CD8-positive, alpha-beta memory T cell (primary cell): Measurements from ENCODE around the gene SSC5D. TPM values are rescaled to one million over a fixed set of nuclear protein-coding genes. Genes with fewer than 3 reads are reported as not detected.

ENCODE experiments used
- CTCF ChIA-PET: fragments of 350-600 bp; sonication (Branson Sonifier 250); formaldehyde crosslinking; loops from one replicate; lab custom pipeline; 2021; ENCODE audit warnings: antibody characterized with exemption; lab: Charles Lee
- POLR2A ChIA-PET: fragments of 350-600 bp; sonication (Branson Sonifier 250); formaldehyde crosslinking; loops from one replicate; lab custom pipeline; 2021; ENCODE audit warnings: antibody characterized with exemption; lab: Charles Lee
- DNase-seq, 5 donors: peaks; one replicate each; pipeline versions ENCODE4 v3.0.0 to v3.0.0-alpha.2; 2020 to 2022; ENCODE audit warnings: mixed read lengths in 1 of 5
- H3K27ac ChIP-seq: one replicate; pipeline ENCODE4 v1.7.0; 2013; ENCODE audit warnings: low read depth, mild to moderate bottlenecking, low read length, moderate library complexity
- H3K27me3 ChIP-seq: 2 replicates; pipeline ENCODE4 v1.7.0; 2013; ENCODE audit warnings: low read length, mild to moderate bottlenecking; ENCODE audit not compliant: insufficient read depth, poor library complexity, severe bottlenecking
- H3K36me3 ChIP-seq: 2 replicates; pipeline ENCODE4 v1.7.0; 2013; ENCODE audit warnings: mild to moderate bottlenecking, low read length, moderate library complexity; ENCODE audit not compliant: insufficient read depth
- H3K4me1 ChIP-seq: 2 replicates; pipeline ENCODE4 v1.7.0; 2013; ENCODE audit warnings: mild to moderate bottlenecking, low read length, moderate library complexity; ENCODE audit not compliant: insufficient read depth
- H3K4me3 ChIP-seq: 2 replicates; pipeline ENCODE4 v1.7.0; 2013; ENCODE audit warnings: mild to moderate bottlenecking, low read length
- H3K9me3 ChIP-seq: 2 replicates; pipeline ENCODE4 v1.7.0; 2013; ENCODE audit warnings: mild to moderate bottlenecking, low read length
- H3K27ac Mint-ChIP-seq, 8 donors: one replicate each; pipeline ENCODE4 v1.8.0; 2020 to 2021; ENCODE audit warnings: mixed read lengths in 8 of 8, mild to moderate bottlenecking in 6 of 8, inconsistent platforms in 3 of 8, moderate library complexity in 3 of 8
- H3K27me3 Mint-ChIP-seq, 2 donors: one replicate each; pipeline ENCODE4 v1.8.0; 2020 to 2021; ENCODE audit warnings: mixed read lengths in 2 of 2, mild to moderate bottlenecking in 1 of 2, moderate library complexity in 1 of 2
- H3K36me3 Mint-ChIP-seq, 3 donors: one replicate each; pipeline ENCODE4 v1.8.0; 2020 to 2021; ENCODE audit warnings: mixed read lengths in 3 of 3, inconsistent platforms in 1 of 3, mild to moderate bottlenecking in 1 of 3
- H3K4me1 Mint-ChIP-seq, 3 donors: one replicate each; pipeline ENCODE4 v1.8.0; 2020 to 2021; ENCODE audit warnings: mixed read lengths in 3 of 3, inconsistent platforms in 1 of 3, mild to moderate bottlenecking in 1 of 3
- H3K4me3 Mint-ChIP-seq, 7 donors: one replicate each; pipeline ENCODE4 v1.8.0; 2020 to 2021; ENCODE audit warnings: mixed read lengths in 7 of 7, mild to moderate bottlenecking in 6 of 7, moderate library complexity in 4 of 7, inconsistent platforms in 2 of 7
- H3K9me3 Mint-ChIP-seq, 5 donors: one replicate each; pipeline ENCODE4 v1.8.0; 2020 to 2022; ENCODE audit warnings: mixed read lengths in 5 of 5, mild to moderate bottlenecking in 3 of 5, moderate library complexity in 2 of 5, inconsistent platforms in 1 of 5
- polyA plus RNA-seq: library from polyadenylated mRNA; unstranded; fragments of 300-500 nt; fragmentation: Illumina TruSeq; gene quantifications from one replicate; pipeline ENCODE4 v1.2.3, GENCODE V29; 2021
- total RNA-seq, 2 experiments: library from RNA; stranded (reverse); gene quantifications; one replicate each; pipeline ENCODE4 v1.2.3, GENCODE V29; 2021

The SSC5D gene
- total and polyA plus RNA-seq, 3 experiments from 2014 or later, result 0.35 to 1.2 TPM; not detected in 1

DNA sequence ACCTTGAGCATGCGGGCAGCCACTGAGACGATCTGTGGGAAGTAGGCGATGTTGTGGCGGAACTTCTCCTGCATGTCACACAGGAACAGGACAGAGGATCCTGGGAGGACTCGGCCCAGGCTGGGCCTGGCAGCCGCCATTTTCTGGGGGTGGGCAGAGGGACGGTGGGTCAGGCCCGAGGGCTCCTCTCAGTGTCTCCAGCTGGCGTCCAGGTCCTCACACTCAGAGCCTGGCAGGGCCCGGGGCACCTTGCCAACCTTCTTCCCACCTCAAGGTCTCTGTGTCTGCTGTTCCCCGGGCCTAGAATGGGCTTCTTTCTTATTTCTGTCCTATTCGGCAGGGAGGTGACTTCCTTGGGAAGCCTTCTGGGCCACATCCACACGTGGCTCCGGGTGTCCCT, 31.9 kb upstream of the SSC5D start:
- CTCF ChIA-PET, result no interaction called here

DNA sequence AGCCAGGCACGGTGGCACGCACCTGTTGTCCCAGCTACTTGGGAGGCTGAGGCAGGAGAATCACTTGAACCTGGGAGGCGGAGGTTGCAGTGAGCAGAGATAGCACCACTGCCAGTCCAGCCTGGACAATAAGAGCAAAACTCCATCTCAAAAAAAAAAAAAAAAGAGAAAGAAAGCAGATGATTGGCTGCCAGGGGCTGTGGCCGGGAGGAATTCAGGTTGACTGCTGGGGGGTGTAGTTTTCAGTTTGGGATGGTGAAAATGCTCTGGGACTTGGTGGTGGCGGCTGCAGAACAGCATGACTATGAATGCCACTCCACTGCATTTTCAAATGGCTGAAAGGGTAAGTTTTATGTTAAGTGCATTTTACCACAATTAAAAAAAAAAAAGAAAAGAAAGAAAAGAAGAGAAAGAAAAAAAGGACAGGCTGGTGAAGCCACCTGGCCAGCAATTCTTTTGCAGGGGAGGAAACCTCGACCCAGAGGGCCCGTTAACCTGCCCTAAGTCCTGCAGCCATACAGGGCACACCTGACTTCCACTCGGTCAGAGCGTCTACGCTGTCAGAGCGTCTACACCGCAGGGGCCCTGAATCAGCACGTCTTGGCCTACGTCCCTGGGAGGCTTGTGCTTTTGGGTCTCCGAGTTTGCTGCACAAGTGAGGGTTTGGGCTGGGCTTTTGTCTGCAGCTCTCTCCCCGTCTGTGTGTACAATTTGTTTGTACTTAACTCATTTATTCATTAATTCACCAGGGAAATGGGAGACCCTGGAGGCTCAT, 30.4 kb upstream of the SSC5D start:
- H3K27ac ChIP-seq, result no peak overlapping the region
- H3K9me3 ChIP-seq, result no peaks in the 10 kb centered on the region
- DNase-seq, result no peak
- Mint-ChIP-seq H3K27me3 (peaks cover 13 to 17% of the 10 kb centered on the region in 2 donors), H3K27ac (peak overlapping the region in 1 of 8 donors; percentile 31), H3K36me3 (peaks cover 1 to 10% (median 7%) of the 10 kb centered on the region in 3 donors), H3K4me3 (peak overlapping the region in 1 of 7 donors; percentile 61), H3K4me1 (peaks cover 29 to 38% (median 30%) of the 10 kb centered on the region in 3 donors), H3K9me3 (no peaks in the 10 kb centered on the region)
- H3K27me3 ChIP-seq, result no peaks in the 10 kb centered on the region
- no peaks in the 10 kb centered on the region for H3K36me3 ChIP-seq
- H3K4me1 ChIP-seq, result peaks cover 5% of the 10 kb centered on the region
- CTCF ChIA-PET, result interaction anchor here (2.4 to 2.6 kb wide), 2 partner anchors 9 to 46 kb away, joined by 9 to 10 read pairs; no protein-coding TSS in a partner anchor
- POLR2A ChIA-PET, result no interaction called here
- H3K4me3 ChIP-seq, result no peak overlapping the region

More for the DNA sequence above, 31.9 kb upstream of the SSC5D start:
- peaks cover 1 to 7% (median 6%) of the 10 kb centered on the region in 3 donors for H3K36me3 Mint-ChIP-seq
- H3K27ac Mint-ChIP-seq, result no peak overlapping the region
- peaks cover 4% of the 10 kb centered on the region for H3K27me3 ChIP-seq
- no peak overlapping the region for H3K4me3 ChIP-seq
- peaks cover 15 to 24% of the 10 kb centered on the region in 2 donors for H3K27me3 Mint-ChIP-seq
- H3K4me1 Mint-ChIP-seq, result peaks cover 19 to 35% (median 20%) of the 10 kb centered on the region in 3 donors
- DNase-seq, result no peak
- H3K9me3 Mint-ChIP-seq, result no peaks in the 10 kb centered on the region
- no peaks in the 10 kb centered on the region for H3K36me3 ChIP-seq
- H3K4me3 Mint-ChIP-seq, result no peak overlapping the region
- no peak overlapping the region for H3K27ac ChIP-seq
- POLR2A ChIA-PET, result no interaction called here
- H3K4me1 ChIP-seq, result peaks cover 10% of the 10 kb centered on the region
- no peaks in the 10 kb centered on the region for H3K9me3 ChIP-seq

DNA sequence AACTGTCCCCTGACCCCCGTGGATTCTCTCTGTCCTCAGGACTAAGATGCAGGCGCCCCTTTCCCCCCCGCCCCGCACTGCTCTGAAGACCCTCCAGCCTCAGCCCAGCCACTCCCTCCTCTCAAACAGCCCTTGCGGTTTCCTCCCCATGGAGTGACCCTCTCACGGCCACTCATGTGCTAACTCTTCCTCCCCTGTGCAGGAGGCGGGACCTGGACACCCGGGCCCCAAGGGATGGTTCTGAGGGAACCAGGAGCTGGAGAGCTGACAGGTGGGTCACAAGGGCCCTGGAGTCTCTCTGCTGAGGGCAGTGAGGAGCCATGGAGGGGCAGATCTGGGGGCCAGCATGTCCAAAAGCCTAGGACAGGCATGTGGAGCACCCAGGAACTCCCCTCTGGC, 28.7 kb upstream of the SSC5D start:
- Mint-ChIP-seq H3K36me3 (peaks cover 0 to 10% (median 3%) of the 10 kb centered on the region in 3 donors), H3K9me3 (no peaks in the 10 kb centered on the region), H3K27ac (peak overlapping the region in 2 of 8 donors; percentile 23 to 68), H3K4me1 (peaks cover 24 to 29% (median 25%) of the 10 kb centered on the region in 3 donors), H3K4me3 (peak overlapping the region in 4 of 7 donors; percentile 15 to 80 (median 52)), H3K27me3 (peaks cover 2 to 6% of the 10 kb centered on the region in 2 donors)
- Histone ChIP-seq H3K27ac (peak overlapping the region; percentile 82), H3K4me3 (no peak overlapping the region), H3K36me3 (no peaks in the 10 kb centered on the region), H3K27me3 (no peaks in the 10 kb centered on the region), H3K4me1 (peaks cover 5% of the 10 kb centered on the region), H3K9me3 (no peaks in the 10 kb centered on the region)
- DNase-seq, result no peak
- POLR2A ChIA-PET, result no interaction called here
- CTCF ChIA-PET, result interaction anchor here (1.4 to 2.6 kb wide), 3 partner anchors 8 to 168 kb away, joined by 3 to 10 read pairs (median 9); no protein-coding TSS in a partner anchor

DNA sequence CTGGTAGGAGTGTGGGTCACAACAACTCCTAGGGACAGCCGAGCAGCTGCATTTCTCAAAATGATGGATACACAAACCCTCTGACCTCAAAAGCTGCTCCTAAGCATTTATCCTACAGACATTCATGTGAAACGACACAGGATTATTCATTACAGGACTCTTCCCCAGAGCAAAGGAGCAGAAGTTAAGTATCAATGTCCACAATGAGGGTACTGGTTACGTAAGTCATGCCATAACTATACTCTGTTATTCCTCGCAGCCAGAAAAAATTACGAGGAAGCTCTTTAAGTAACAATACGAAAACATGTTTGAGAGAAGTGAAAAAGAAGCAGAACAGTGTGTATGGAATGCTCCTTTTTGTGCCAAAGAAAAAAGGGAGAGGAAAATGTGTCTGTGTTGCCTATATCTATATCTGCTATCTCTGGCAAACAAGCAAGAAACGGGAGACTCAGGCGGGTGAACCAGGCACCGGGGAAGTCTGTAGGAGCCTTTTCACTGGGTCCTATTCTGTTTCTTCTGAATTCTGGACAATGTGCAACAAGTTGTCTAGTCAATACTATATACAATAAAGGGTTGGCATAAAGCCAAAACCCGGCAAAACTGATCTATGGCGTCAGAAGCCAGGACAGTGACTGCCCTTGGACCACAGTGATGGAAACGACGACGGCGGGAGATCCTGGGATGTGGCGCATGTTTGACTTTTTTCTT, 28.1 kb upstream of the SSC5D start:
- Mint-ChIP-seq H3K36me3 (peaks cover 0 to 7% (median 0%) of the 10 kb centered on the region in 3 donors), H3K4me3 (peak overlapping the region; percentile 41 to 89 (median 80)), H3K4me1 (peaks cover 24 to 26% (median 25%) of the 10 kb centered on the region in 3 donors), H3K9me3 (no peaks in the 10 kb centered on the region), H3K27ac (peak overlapping the region in 7 of 8 donors; percentile 23 to 79 (median 58)), H3K27me3 (peaks cover 2 to 3% of the 10 kb centered on the region in 2 donors)
- H3K4me3 ChIP-seq, result no peak overlapping the region
- H3K27me3 ChIP-seq, result no peaks in the 10 kb centered on the region
- no peaks in the 10 kb centered on the region for H3K36me3 ChIP-seq
- H3K9me3 ChIP-seq, result no peaks in the 10 kb centered on the region
- H3K27ac ChIP-seq, result peak overlapping the region; percentile 82
- ChIA-PET POLR2A (no interaction called here), CTCF (interaction anchor here (0.8 to 2.6 kb wide), 4 partner anchors 7 to 169 kb away, joined by 3 to 10 read pairs (median 6); partner anchors contain the start of gene ZNF628)
- DNase-seq, result no peak
- peaks cover 5% of the 10 kb centered on the region for H3K4me1 ChIP-seq

DNA sequence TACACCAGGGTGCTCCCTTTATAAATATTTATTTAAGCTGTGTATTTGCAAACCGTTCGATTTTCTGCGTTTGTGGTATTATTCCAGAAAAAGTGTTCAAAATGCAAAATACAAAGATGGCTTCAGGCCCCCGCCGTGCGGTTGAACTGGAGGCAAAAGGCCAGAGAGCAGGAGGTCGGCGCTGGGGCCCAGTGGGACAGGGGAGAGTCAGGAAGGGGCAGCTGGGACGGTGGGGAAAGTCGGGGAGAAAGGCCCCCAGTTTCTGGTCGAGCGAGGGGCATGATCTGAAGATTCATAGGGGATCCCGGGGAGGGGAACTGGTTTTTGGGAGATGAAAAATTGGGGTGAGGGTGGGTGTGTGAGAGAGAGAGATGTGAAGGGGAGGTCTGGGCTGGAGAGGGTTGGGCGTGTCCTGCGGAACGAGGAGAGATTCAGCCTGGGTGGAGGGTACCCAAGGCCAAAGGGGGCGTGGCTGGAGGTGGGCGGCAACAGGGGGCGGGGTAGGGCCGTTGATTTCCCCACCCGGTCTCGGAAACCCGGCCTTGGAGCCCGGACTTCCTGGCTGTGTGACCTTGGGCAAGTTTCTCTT, 27.5 kb upstream of the SSC5D start:
- no peaks in the 10 kb centered on the region for H3K9me3 Mint-ChIP-seq
- peak overlapping the region; percentile 82 for H3K27ac ChIP-seq
- peak overlapping the region in 6 of 8 donors; percentile 32 to 96 (median 75) for H3K27ac Mint-ChIP-seq
- peak overlapping the region; percentile 93 for H3K4me3 ChIP-seq
- peak in 3 of 5 donors; percentile 16 to 60 (median 38) for DNase-seq
- peaks cover 2 to 3% of the 10 kb centered on the region in 2 donors for H3K27me3 Mint-ChIP-seq
- peaks cover 5% of the 10 kb centered on the region for H3K4me1 ChIP-seq
- H3K27me3 ChIP-seq, result no peaks in the 10 kb centered on the region
- POLR2A ChIA-PET, result interaction anchor here (1.5 kb wide), 1 partner anchor 54 kb away, joined by 7 read pairs; the partner anchor contains the start of gene UBE2S
- CTCF ChIA-PET, result interaction anchor here (0.8 to 2.4 kb wide), 2 partner anchors 16 to 43 kb away, joined by 3 to 9 read pairs; partner anchors contain the start of gene ZNF628
- H3K36me3 ChIP-seq, result no peaks in the 10 kb centered on the region
- H3K4me1 Mint-ChIP-seq, result peaks cover 24 to 26% (median 25%) of the 10 kb centered on the region in 3 donors
- H3K4me3 Mint-ChIP-seq, result peak overlapping the region; percentile 80 to 97 (median 87)
- H3K36me3 Mint-ChIP-seq, result peaks cover 0 to 3% (median 0%) of the 10 kb centered on the region in 3 donors
- no peaks in the 10 kb centered on the region for H3K9me3 ChIP-seq

DNA sequence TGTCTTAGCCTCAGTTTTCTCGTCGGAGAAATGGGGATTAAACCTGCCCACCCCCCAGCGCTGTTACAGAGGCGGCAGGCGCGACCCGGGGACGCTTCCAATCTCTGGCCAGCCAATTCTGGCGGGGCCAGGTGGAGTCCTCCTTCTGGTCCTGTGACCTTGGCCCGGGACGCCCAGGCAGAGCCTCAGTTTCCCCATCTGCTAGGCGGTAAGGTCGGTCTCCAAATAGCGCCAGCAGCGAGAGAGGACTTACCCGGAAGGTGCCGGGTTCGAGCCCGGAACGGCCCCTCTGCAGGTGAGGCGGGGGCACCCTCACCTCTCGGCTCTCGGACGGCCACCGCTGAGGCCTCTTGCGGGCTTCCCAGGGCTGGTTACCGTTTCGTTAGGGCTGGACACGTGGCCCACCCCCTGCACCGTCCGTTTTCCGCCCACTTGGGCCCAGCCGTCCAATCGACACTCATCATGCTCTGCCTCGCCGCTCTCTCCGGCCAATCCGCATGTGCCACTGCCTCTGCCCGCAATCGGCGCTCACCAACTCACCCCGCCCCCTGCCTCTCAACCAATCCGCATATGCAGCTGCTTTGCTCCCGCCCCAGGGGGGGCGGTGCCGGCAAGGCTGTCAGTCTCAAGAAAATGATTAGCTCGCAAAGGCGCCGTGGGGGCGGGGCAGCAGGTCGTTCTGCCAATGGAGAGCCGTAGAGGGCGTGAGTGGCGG, 26.8 kb upstream of the SSC5D start, which contains the start of gene ISOC2:
Gene ISOC2, minus strand, starts transcription at position 384 of the 715 bp plus-strand sequence. CDS start 5,156 bp downstream, outside the sequence.
- Histone ChIP-seq H3K36me3 (no peaks in the 10 kb centered on the region), H3K27ac (peak within 1 kb of the TSS; percentile 82), H3K27me3 (no peaks in the 10 kb centered on the region), H3K4me3 (peak within 1 kb of the TSS; percentile 93), H3K4me1 (peaks cover 5% of the 10 kb centered on the region), H3K9me3 (no peaks in the 10 kb centered on the region)
- Mint-ChIP-seq H3K4me1 (peaks cover 24 to 26% (median 25%) of the 10 kb centered on the region in 3 donors), H3K27me3 (peaks cover 2 to 3% of the 10 kb centered on the region in 2 donors), H3K36me3 (peaks cover 0 to 3% (median 0%) of the 10 kb centered on the region in 3 donors), H3K4me3 (peak within 1 kb of the TSS; percentile 80 to 97 (median 87)), H3K27ac (peak within 1 kb of the TSS; percentile 68 to 96 (median 84)), H3K9me3 (no peaks in the 10 kb centered on the region)
- POLR2A ChIA-PET, result interaction anchor here (0.5 to 1.5 kb wide), 9 partner anchors 15 to 1013 kb away, joined by 3 to 9 read pairs (median 3); partner anchors contain the start of genes FIZ1, KMT5C, LENG8 and NAT14
- peak; percentile 100 for DNase-seq
- CTCF ChIA-PET, result interaction anchor here (0.7 to 2.6 kb wide), 4 partner anchors 15 to 320 kb away, joined by 3 to 13 read pairs (median 4); partner anchors contain the start of gene ZNF784
